ENCODE data around the gene MYZAP. TPM values are rescaled to one million over a fixed set of nuclear protein-coding genes. Genes with fewer than 3 reads are reported as not detected.

Gene MYZAP, protein sequence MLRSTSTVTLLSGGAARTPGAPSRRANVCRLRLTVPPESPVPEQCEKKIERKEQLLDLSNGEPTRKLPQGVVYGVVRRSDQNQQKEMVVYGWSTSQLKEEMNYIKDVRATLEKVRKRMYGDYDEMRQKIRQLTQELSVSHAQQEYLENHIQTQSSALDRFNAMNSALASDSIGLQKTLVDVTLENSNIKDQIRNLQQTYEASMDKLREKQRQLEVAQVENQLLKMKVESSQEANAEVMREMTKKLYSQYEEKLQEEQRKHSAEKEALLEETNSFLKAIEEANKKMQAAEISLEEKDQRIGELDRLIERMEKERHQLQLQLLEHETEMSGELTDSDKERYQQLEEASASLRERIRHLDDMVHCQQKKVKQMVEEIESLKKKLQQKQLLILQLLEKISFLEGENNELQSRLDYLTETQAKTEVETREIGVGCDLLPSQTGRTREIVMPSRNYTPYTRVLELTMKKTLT
- 0.35 TPM in 1 of 2 replicates, not detected in the other for total RNA-seq (ENCODE audit: low replicate concordance)

DNA sequence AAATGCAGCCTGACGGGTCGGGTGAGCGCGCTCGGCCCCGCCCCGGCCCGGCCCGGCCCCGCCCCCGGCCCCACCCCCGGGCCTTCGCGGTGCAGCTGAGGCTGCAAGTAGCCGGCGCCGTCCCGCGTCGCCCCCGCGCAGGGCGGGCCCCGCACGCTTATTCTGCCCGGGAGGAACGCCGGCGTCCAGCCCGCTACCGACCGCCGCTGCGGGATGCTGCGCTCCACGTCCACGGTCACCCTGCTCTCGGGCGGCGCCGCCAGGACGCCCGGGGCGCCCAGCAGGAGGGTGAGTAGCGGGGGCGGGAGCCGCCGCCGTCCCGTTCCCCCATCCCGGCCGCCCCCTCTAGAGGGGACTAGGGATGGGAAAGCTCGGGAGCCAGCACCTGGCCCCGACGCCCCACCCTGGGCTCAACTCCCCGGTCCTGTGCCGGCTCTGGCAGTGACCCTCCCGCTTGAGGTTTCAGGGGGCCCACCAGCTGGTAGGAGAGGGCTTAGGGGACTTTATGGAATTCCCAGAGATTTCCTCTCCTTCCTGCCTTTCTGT, at the start of gene MYZAP:
Gene MYZAP (plus strand): TSS at position 83 of the 546 bp plus-strand sequence. CDS start 131 bp downstream, at position 214.

DNA sequence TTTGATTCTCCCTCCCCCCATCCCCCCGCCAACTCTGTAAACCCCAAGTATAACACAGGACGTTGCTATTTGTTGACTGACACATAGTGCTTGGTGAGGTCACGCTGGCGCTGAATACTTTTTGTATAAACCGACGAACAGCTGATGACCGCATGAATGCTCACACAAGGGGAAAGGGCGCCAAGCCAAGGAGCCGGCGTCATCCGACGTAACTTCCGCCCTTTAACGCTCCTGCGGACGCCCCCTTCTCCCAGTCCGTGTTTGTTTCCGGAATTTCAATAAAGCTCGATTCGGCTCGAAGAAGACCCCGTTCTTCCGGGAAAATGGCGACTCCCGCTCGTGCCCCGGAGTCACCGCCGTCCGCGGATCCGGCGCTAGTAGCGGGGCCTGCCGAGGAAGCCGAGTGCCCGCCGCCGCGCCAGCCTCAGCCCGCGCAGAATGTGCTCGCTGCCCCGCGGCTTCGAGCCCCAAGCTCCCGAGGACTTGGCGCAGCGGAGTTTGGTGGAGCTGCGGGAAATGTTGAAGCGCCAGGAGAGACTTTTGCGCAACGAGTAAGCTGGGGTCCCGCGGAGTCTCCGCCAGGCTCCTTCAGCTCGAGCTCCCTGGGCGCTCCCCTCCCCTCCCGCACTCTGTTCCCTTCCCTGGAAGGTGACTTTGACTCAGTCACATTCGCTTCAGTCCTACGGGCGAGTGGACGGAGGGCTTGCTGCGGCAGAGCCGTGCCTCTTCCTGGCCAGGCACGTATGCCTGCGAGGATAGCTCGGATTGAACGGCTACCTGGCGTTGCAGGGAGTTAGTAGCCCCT, 114.9 kb downstream of the MYZAP start, which contains the start of gene POLR2M:
Gene POLR2M (plus strand): TSS at position 310 of the 805 bp plus-strand sequence. CDS start 129 bp downstream, at position 439.

Other genes starting within 250 kb of the MYZAP start
- gene CGNL1, start 215.4 kb upstream of the MYZAP start, total RNA-seq (ENCODE audit: low replicate concordance): 0.59 and 2.9 TPM in 2 replicates
- gene POLR2M, start 114.8 kb downstream of the MYZAP start, total RNA-seq (ENCODE audit: low replicate concordance): 67.4 and 170 TPM in 2 replicates